Measurements from ENCODE around the gene LPIN1.

GRCh38 chr2:11722292-11723060, 24.0 kb upstream of the LPIN1 start:
- TF ChIP-seq CTCF (IDR thresholded peaks at IDR 0.05; ENCODE audit: low read depth, low read length, missing input control) (no peak), GABPA (IDR thresholded peaks at IDR 0.05 in 1 of 2, conservative IDR thresholded peaks at IDR 0.05 in 1 of 2) (no peak), RXRA (IDR thresholded peaks at IDR 0.05) (peak in 1 of 2 donors; percentile 84), TAF1 (conservative IDR thresholded peaks at IDR 0.05) (no peak), REST (IDR thresholded peaks at IDR 0.05) (peak; percentile 76), MAX (IDR thresholded peaks at IDR 0.05) (peak; percentile 98), NR2F2 (IDR thresholded peaks at IDR 0.05) (no peak), SP1 (IDR thresholded peaks at IDR 0.05) (peak; percentile 67), FOXA2 (IDR thresholded peaks at IDR 0.05) (peak; percentile 97), JUND (IDR thresholded peaks at IDR 0.05) (peak in 1 of 2 donors; percentile 54), HNF4A (conservative IDR thresholded peaks at IDR 0.05) (peak; percentile 66 to 75), FOXA1 (IDR thresholded peaks at IDR 0.05) (peak; percentile 94)

Data from liver (tissue), 3 donors.